H9 (cell line): ENCODE data around the gene TBL1X. TPM values are rescaled to one million over a fixed set of nuclear protein-coding genes. Genes with fewer than 3 reads are reported as not detected.
A peak's percentile ranks its signal among the peaks of the same experiment; 100 is the strongest.

Source experiments
- DNase-seq: peaks from one replicate; pipeline ENCODE4 v3.0.0-alpha.2; 2017
- H2AFZ ChIP-seq: one replicate; pipeline ENCODE4 v1.6.1; 2013; ENCODE audit warnings: mild to moderate bottlenecking, low read length, control low read depth, moderate library complexity
- H2AK5ac ChIP-seq: 2 replicates; pipeline ENCODE4 v1.6.1; 2013; ENCODE audit warnings: low read length, control low read depth, mixed read lengths; ENCODE audit not compliant: insufficient read length
- H2BK120ac ChIP-seq: one replicate; pipeline ENCODE4 v1.6.1; 2013; ENCODE audit warnings: low read depth, mild to moderate bottlenecking, low read length, control low read depth, inconsistent platforms; ENCODE audit not compliant: poor library complexity, severe bottlenecking
- H2BK12ac ChIP-seq: 2 replicates; pipeline ENCODE4 v1.6.1; 2013; ENCODE audit warnings: low read length, control low read depth, mixed read lengths, low read depth; ENCODE audit not compliant: insufficient read length
- H2BK15ac ChIP-seq: 2 replicates; pipeline ENCODE4 v1.6.1; 2013; ENCODE audit warnings: low read depth, low read length, control low read depth
- H2BK20ac ChIP-seq: one replicate; pipeline ENCODE4 v1.6.1; 2013; ENCODE audit warnings: low read depth, mild to moderate bottlenecking, low read length, control low read depth, inconsistent platforms; ENCODE audit not compliant: poor library complexity, severe bottlenecking
- H2BK5ac ChIP-seq: 2 replicates; pipeline ENCODE4 v1.6.1; 2013; ENCODE audit warnings: low read length, control low read depth, mixed read lengths; ENCODE audit not compliant: insufficient read length
- H3K14ac ChIP-seq: 2 replicates; pipeline ENCODE4 v1.6.1; 2013; ENCODE audit warnings: low read length, control low read depth; ENCODE audit not compliant: insufficient read depth
- H3K18ac ChIP-seq: 2 replicates; pipeline ENCODE4 v1.6.1; 2013; ENCODE audit warnings: low read depth, mild to moderate bottlenecking, mixed read lengths, low read length, control low read depth; ENCODE audit not compliant: insufficient read length
- H3K23ac ChIP-seq: 2 replicates; pipeline ENCODE4 v1.6.1; 2013; ENCODE audit warnings: low read length, control low read depth, mixed read lengths, low read depth; ENCODE audit not compliant: insufficient read length
- H3K23me2 ChIP-seq: 2 replicates; pipeline ENCODE4 v1.6.1; 2013; ENCODE audit warnings: low read depth, mild to moderate bottlenecking, mixed read lengths, low read length, control low read depth; ENCODE audit not compliant: insufficient read length, poor library complexity, severe bottlenecking
- H3K27ac ChIP-seq: 2 replicates; pipeline ENCODE4 v1.5.1; 2013; ENCODE audit warnings: low read length, control low read depth, mixed read lengths, low read depth; ENCODE audit not compliant: insufficient read length
- H3K27me3 ChIP-seq: 2 replicates; pipeline ENCODE4 v1.6.1; 2013; ENCODE audit warnings: low read length, control low read depth, inconsistent platforms; ENCODE audit not compliant: insufficient read depth
- H3K4ac ChIP-seq: 2 replicates; pipeline ENCODE4 v1.6.1; 2013; ENCODE audit warnings: low read depth, mild to moderate bottlenecking, control low read depth, inconsistent platforms, low read length, moderate library complexity
- H3K4me1 ChIP-seq: 2 replicates; pipeline ENCODE4 v1.6.1; 2013; ENCODE audit warnings: low read length, control low read depth, inconsistent platforms; ENCODE audit not compliant: insufficient read depth
- H3K4me2 ChIP-seq: 2 replicates; pipeline ENCODE4 v1.6.1; 2013; ENCODE audit warnings: low read length, control low read depth, mixed read lengths; ENCODE audit not compliant: insufficient read length, insufficient read depth
- H3K56ac ChIP-seq: 2 replicates; pipeline ENCODE4 v1.6.1; 2013; ENCODE audit warnings: low read depth, mild to moderate bottlenecking, mixed read lengths, low read length, control low read depth; ENCODE audit not compliant: insufficient read length
- H3K79me1 ChIP-seq: 2 replicates; pipeline ENCODE4 v1.6.1; 2013; ENCODE audit warnings: low read depth, mild to moderate bottlenecking, moderate library complexity, low read length, control low read depth, inconsistent platforms; ENCODE audit not compliant: insufficient read depth, poor library complexity, severe bottlenecking
- H3K79me2 ChIP-seq: 2 replicates; pipeline ENCODE4 v1.6.1; 2013; ENCODE audit warnings: low read length, control low read depth, inconsistent platforms; ENCODE audit not compliant: insufficient read depth
- H3K9ac ChIP-seq: 2 replicates; pipeline ENCODE4 v1.6.1; 2013; ENCODE audit warnings: low read length, control low read depth, mixed read lengths; ENCODE audit not compliant: insufficient read length; ENCODE audit errors: extremely low read depth
- H3K9me3 ChIP-seq: one replicate; pipeline ENCODE4 v1.6.1; 2013; ENCODE audit warnings: low read depth, low read length, inconsistent platforms; ENCODE audit not compliant: control insufficient read depth
- H3T11ph ChIP-seq: one replicate; pipeline ENCODE4 v1.6.1; 2013; ENCODE audit warnings: mild to moderate bottlenecking, low read length, control low read depth, inconsistent platforms
- H4K20me1 ChIP-seq: one replicate; pipeline ENCODE4 v1.6.1; 2013; ENCODE audit not compliant: control insufficient read depth, insufficient read length, insufficient read depth
- H4K5ac ChIP-seq: 2 replicates; pipeline ENCODE4 v1.6.1; 2013; ENCODE audit warnings: low read depth, mild to moderate bottlenecking, mixed read lengths, low read length, control low read depth; ENCODE audit not compliant: insufficient read length
- H4K8ac ChIP-seq: replicated peaks from 2 replicates; pipeline ENCODE4 v1.6.1; 2013; ENCODE audit warnings: low read length, control low read depth, mixed read lengths, low read depth; ENCODE audit not compliant: insufficient read length
- H4K91ac ChIP-seq: 2 replicates; pipeline ENCODE4 v1.6.1; 2013; ENCODE audit warnings: low read depth, mild to moderate bottlenecking, moderate library complexity, mixed read lengths, low read length, control low read depth; ENCODE audit not compliant: insufficient read length
- H3K27ac Mint-ChIP-seq, 3 experiments: 2 replicates in 2 of 3; 3 replicates in 1 of 3; pipeline ENCODE4 v1.8.0; 2020 to 2021; ENCODE audit warnings: mixed read lengths in 3 of 3, mild to moderate bottlenecking in 1 of 3, moderate library complexity in 1 of 3
- H3K27me3 Mint-ChIP-seq: 2 replicates; pipeline ENCODE4 v1.8.0; 2021; ENCODE audit warnings: low read depth, mild to moderate bottlenecking, moderate library complexity, mixed read lengths
- H3K36me3 Mint-ChIP-seq, 3 experiments: 2 replicates in 2 of 3; 3 replicates in 1 of 3; pipeline ENCODE4 v1.8.0; 2020 to 2021; ENCODE audit warnings: low read depth in 3 of 3, mixed read lengths in 3 of 3; ENCODE audit not compliant: insufficient read depth in 1 of 3
- H3K4me1 Mint-ChIP-seq, 2 experiments: 2 replicates each; pipeline ENCODE4 v1.8.0; 2020; ENCODE audit warnings: mixed read lengths in 2 of 2
- H3K4me3 Mint-ChIP-seq, 2 experiments: 2 replicates in 1 of 2; 3 replicates in 1 of 2; pipeline ENCODE4 v1.8.0; 2020 to 2021; ENCODE audit warnings: mild to moderate bottlenecking in 2 of 2, mixed read lengths in 2 of 2, moderate library complexity in 1 of 2
- H3K9me3 Mint-ChIP-seq, 2 experiments: 2 replicates in 1 of 2; 3 replicates in 1 of 2; pipeline ENCODE4 v1.8.0; 2020; ENCODE audit warnings: mild to moderate bottlenecking in 2 of 2, mixed read lengths in 2 of 2, moderate library complexity in 1 of 2
- WGBS: extraction: QIAGEN DNeasy Blood & Tissue Kit; methylation state at CpG from one replicate; pipeline ENCODE4 v1.1.7; 2013; ENCODE audit warnings: missing lambda C conversion rate, low lambda C conversion rate, mixed read lengths; ENCODE audit not compliant: insufficient read length; ENCODE audit errors: extremely low coverage; 5-methylcytosine and 5-hydroxymethylcytosine counted together
- total RNA-seq: library from RNA; stranded (reverse); gene quantifications from 2 replicates; pipeline ENCODE4 v1.2.1, GENCODE V29; 2021
- TF ChIP-seq, protein P1 (sequence below): fragments of 200-600 bp; sonication (generic); conservative IDR thresholded peaks from 3 replicates; pipeline ENCODE4 v1.8.0; 2021; ENCODE audit warnings: antibody characterized with exemption, mild to moderate bottlenecking

Gene TBL1X
- total RNA-seq, 1 experiment from 2014 or later, result 24.1 TPM

- Mint-ChIP-seq H3K4me1 (peaks cover 5 to 7% of the 10 kb centered on the region in 2 experiments), H3K27ac (peak overlapping the region in 2 of 3 experiments; percentile 51 to 64; a peak in 2 of 7 replicates), H3K36me3 (peaks cover 52 to 70% (median 57%) of the 10 kb centered on the region in 3 experiments), H3K4me3 (no peak overlapping the region; a peak in 1 of 5 replicates), H3K9me3 (peaks cover 18 to 60% of the 10 kb centered on the region in 2 experiments), H3K27me3 (peaks cover under 1% of the 10 kb centered on the region; the same call in 1 of the 2 replicates)
- Histone ChIP-seq H2BK20ac (no peak overlapping the region), H3K23me2 (no peaks in the 10 kb centered on the region), H3K23ac (no peak overlapping the region), H2AK5ac (no peak overlapping the region), H2BK15ac (no peak overlapping the region), H3K4me1 (0 out of 2 replicates have a peak, but pooled peaks cover 3% of the 10 kb centered on the region), H2BK12ac (no peak overlapping the region), H3K56ac (no peak overlapping the region), H4K20me1 (no peaks in the 10 kb centered on the region), H2BK5ac (no peak overlapping the region), H3K4me2 (no peak overlapping the region), H4K5ac (no peak overlapping the region), H4K91ac (no peak overlapping the region), H4K8ac (no peak overlapping the region), H3K9ac (no peak overlapping the region), H3K27ac (no peak overlapping the region), H3K9me3 (no peaks in the 10 kb centered on the region), H3K14ac (no peak overlapping the region), H3K27me3 (no peaks in the 10 kb centered on the region), H2AFZ (no peak overlapping the region), H3K79me1 (no peaks in the 10 kb centered on the region), H2BK120ac (no peak overlapping the region), H3K4ac (no peak overlapping the region), H3K79me2 (no peaks in the 10 kb centered on the region), H3K18ac (no peak overlapping the region), H3T11ph (no peak overlapping the region)
- TF ChIP-seq, protein P1, sequence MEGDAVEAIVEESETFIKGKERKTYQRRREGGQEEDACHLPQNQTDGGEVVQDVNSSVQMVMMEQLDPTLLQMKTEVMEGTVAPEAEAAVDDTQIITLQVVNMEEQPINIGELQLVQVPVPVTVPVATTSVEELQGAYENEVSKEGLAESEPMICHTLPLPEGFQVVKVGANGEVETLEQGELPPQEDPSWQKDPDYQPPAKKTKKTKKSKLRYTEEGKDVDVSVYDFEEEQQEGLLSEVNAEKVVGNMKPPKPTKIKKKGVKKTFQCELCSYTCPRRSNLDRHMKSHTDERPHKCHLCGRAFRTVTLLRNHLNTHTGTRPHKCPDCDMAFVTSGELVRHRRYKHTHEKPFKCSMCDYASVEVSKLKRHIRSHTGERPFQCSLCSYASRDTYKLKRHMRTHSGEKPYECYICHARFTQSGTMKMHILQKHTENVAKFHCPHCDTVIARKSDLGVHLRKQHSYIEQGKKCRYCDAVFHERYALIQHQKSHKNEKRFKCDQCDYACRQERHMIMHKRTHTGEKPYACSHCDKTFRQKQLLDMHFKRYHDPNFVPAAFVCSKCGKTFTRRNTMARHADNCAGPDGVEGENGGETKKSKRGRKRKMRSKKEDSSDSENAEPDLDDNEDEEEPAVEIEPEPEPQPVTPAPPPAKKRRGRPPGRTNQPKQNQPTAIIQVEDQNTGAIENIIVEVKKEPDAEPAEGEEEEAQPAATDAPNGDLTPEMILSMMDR, result peak; percentile 84
- peak; percentile 67 for DNase-seq
- WGBS, result no CpG with 5 or more reads among the region's 17 CpGs
Observed at GRCh38 chrX:9708923-9709553, 244.2 kb downstream of the TBL1X start.
